ENCODE data around the gene UTF1.
A peak's percentile ranks its signal among the peaks of the same experiment; 100 is the strongest.
"Not testable (repeated sequence)": the region's sequence is repeated elsewhere in the genome, so short reads cannot be mapped to it uniquely, and the experiment has no call there.

UTF1 gene

DNA sequence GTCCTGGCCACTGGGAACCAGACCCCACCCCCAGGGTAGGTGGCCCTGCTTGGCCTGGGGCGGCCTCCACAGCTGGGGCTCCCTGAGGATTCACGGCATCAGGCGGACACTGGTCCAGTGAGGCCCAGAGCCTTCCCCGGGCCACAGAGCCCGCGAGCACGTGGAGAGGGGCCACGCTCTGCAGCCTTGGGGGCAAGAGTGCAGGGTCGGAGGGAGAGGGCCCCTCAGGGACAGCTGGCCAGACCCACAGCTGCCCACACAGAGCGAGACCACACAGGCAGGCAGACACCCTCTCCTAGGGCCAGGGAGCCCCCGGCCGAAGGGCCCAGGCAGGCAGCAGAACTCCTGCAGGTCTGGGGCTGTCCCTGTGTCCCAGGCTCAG is 18.3 kb downstream of the UTF1 start:
- no peak for DNase-seq

DNA sequence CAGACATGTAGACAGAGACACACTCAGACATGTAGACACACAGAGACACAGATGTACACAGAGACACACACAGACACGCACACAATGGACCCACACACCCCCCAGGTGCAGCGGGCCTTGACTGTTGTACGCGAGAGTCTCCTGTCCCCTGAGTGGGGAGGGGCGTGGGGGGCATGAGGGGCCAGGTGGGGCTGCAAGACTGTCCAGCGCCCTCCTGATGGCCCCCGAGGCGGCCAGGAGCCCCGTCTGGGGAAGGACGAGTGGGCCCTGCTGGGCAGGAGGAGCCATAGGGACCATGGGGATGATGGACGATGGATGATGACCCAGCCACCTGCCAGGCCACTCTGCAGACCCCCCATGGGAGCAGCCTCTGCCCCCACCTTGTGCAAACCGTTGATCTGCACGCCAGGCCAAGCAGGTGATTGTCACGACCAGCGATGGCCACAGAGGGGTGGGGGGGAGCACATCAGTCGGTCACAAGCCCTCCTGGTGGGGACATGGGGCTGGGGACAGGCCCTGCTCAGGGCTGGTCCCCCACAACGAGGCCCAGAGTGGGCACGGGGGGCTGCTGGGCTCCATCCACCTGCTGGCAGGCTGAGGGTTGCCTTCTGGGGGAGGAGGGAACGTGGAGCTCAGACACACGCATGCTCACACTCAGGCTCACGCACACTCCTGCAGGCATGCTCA is 19.2 kb downstream of the UTF1 start:
- DNase-seq, result no peak

DNA sequence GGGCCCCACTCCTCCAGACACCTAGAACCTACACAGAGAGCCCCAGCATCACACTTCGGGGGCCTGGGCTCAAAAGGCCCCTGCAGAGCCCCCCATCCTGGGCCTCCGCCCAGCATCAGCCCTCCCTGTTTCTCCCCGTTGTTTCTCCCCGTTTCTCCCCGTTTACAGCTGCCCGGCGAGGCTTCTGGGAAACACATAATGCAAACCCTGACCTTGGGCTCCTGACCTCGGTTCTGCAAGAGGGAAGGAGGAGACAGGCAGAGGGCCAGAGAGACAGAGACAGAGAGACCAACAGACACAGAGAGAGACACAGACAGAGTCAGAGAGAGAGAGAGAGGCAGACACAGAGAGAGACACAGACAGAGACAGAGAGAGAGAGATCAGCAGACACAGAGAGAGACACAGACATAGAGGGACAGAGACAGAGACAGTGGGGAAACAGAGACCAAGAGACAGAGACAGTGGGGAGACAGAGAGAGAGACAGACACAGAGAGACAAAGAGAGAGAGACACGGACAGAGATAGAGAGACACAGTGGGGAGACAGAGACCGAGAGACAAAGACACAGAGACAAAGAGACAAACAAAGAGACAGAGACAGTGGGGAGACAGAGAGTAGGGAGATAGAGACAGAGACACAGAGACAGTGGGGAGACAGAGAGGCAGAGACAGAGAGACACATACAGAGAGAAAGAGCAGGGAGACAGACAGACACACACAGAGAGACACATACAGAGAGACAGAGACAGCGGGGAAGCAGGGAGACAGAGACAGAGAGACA is 20.1 kb downstream of the UTF1 start:
- no peak for DNase-seq

DNA sequence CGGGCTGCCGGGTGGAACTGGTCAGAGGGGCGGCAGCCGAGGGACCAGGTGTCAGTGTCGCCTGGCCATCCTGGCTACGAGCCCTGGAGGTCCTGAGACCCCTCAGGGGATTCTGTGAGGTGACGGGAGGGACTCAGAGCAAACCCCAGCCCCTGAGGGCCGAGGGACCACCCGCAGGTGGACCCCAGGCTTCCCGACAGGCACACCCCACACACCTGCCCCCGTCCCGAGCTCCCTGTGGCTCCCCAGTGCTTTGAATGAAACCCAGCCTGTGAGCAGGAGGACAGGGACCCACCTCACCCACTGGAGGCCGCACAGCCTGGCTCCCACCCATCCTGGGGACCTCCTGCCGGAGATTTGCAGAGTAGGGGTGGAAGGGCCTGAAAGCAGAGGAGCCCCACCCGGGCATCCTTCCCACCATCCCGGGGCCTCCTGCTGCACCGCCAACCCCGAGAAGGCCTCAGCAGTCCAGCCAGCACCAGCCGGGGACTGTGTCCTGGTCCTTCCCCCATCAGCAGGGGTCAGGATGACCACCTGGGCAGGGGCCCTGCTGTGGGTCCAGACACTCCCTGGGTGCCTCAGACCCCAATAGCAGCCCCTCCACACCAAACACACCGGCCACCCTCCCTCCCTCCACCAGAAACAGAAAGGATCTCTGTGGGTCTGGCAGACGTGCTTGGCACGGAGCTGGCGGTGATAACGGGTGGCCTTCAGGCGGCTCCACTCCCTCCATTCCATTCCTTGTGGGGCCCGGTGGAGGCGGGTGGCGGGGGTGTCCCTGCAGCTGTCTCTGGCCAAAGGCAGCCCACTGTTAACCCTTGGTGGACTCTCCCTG is 21.6 kb downstream of the UTF1 start:
- DNase-seq, result no peak

GRCh38 chr10:133252223-133252552 is 22.2 kb downstream of the UTF1 start:
- no peak for DNase-seq

GRCh38 chr10:133253361-133253955 is 23.4 kb downstream of the UTF1 start:
- no peak for DNase-seq

DNA sequence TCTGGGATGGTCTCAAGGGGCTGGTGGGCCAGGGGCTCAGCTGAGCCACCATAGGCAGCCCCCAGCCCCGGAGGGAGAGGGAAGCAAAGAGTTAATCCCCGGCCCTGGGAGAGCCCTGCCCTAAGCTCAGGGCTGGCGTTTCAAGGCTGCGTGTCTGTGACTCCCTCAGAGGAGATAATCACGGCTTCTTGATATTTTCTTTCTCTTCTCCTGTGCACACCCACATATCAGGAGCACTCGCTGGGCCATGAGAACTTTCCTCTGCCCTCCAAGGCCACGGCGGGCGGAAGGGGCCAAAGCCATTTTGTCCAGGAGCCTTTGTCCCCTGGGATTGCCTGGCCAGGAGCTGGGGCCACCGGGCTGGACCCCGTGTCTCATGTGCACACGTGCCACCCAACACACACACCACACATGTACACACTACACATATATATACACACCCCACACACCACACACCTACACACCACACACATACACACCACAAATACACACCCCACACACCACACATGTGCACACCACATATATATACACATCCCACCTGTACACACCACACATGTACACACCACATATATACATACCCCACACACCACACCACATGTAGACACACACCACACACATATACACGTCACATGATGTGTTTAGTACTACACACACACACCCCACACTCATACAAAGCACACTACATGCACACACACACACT is 24.6 kb downstream of the UTF1 start:
- no peak for DNase-seq

DNA sequence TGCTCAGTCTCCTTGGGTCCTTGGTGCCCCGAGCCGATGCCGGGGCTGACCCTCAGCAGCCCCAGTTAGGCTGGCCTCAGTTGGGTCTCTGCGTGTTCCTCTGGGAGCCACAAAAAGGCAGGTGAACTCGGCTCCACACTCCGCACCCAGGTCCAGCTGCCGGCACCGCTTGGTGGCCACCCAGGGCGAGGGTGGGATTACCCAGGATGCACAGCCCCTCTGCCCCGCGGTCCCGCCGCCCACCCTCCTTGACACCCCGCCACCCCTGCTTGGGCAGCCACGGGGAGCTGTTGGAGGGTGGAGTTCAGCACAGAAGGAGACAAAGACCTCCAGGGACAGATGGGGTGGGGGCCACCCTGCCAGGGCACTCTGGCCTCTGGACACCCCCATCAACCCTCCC is 25.3 kb downstream of the UTF1 start:
- no peak for DNase-seq

- DNase-seq, result peak; percentile 18
Observed at GRCh38 chr10:133257489-133258065, 27.6 kb downstream of the UTF1 start.

- DNase-seq, result peak; percentile 54
Observed at GRCh38 chr10:133258066-133258817, 28.2 kb downstream of the UTF1 start.

GRCh38 chr10:133258818-133259601 is 29.0 kb downstream of the UTF1 start:
- peak; percentile 96 for DNase-seq

- DNase-seq, result no peak
Observed at GRCh38 chr10:133259602-133259989, 29.6 kb downstream of the UTF1 start.

DNA sequence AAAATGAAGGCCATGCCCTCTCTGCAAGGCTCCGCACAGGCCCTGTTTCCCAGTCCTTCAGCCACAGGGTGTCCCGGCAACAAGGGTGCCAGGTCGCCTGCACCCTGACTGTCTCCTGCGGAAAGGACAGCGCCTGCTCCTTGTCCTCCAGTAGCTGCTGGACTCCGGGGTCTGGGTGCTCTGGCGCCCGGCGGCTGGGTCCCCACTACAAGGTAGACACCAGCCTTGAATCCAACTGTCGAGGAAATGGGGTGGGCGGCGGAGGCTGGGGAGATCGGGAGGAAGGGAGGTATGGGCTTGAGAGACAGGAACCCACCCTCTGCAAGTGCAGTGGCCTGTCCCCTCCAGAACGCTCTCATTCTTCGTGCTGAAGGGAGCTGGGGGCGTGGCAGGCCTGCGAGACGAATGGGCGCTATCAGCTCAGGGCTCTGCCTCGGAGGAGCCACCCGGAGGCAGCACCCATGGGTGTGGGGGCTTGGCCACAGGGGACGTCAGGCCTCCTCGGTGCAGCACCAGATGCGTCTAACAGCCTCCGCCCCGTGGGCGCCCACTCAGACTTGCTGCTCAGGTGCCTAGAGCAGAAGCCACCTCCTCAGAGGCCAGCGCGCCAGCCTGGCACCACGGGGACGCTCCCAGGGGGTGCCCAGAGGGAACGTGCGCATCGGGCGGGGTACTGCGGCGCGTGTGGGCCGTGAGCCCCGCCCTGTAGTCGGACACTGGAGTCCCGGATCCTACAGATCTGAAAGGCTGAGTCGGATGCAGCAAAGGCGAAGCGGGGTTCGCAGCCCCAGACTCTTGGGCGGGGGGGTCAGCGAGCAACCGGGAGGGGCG is 31.1 kb downstream of the UTF1 start:
- peak; percentile 59 for DNase-seq

GRCh38 chr10:133261726-133262325 is 31.8 kb downstream of the UTF1 start:
- peak; percentile 88 for DNase-seq

DNA sequence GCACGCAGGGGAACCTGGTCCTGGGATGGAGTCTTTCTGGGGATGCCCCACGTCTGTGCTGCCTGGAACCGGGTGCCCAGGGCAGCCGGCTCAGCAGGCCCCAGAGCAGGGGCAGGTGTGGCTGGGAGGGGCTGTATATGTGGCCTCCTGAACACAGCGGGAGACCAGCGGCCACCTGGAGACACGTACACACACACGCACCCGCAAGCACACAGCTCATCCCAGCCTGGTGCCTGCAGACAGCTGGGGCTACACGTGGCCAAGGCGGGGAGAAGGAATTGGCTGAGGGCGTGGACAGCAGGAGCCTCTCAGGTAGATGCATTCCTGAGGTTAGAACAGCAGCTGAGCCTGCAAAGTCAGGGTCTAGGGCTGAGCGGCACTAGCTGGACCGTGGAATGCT is 32.7 kb downstream of the UTF1 start:
- no peak for DNase-seq

DNA sequence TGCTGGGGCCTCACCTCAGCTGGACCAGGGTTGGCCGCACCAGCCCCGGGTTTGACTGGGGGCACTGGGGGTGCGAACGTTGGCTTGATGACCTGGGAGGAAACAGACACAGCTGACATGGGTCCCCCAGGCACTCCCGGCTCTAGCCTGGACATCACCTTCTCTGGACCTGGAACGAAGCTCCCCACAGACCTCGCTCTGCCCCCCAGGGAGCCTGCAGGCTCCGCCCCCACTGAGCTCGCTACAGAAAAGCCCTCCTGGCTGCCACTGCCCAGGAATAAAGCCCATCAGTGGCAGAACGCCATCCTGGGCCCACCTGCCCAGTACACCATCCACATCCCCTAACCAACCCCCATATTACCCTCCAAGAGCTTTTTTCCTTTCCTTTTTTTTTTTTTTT is 33.7 kb downstream of the UTF1 start:
- no peak for DNase-seq

DNA sequence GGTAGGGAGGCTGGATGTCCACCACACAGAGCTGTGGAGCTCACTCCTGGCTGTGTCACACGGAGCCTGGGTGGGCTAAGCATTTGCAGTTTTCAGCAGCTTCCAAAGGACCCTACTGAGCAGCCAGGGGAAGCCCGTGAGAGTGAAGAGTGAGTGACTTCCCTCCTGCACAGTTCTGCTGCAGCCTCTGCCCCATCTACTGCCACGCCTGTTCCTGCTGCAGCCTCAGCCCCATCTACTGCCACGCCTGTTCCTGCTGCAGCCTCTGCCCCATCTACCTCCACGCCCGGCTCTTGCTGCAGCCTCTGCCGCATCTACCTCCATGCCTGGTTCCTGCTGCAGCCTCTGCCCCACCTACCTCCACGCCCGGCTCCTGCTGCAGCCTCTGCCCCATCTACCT is 34.4 kb downstream of the UTF1 start:
- peak; percentile 37 for DNase-seq

DNA sequence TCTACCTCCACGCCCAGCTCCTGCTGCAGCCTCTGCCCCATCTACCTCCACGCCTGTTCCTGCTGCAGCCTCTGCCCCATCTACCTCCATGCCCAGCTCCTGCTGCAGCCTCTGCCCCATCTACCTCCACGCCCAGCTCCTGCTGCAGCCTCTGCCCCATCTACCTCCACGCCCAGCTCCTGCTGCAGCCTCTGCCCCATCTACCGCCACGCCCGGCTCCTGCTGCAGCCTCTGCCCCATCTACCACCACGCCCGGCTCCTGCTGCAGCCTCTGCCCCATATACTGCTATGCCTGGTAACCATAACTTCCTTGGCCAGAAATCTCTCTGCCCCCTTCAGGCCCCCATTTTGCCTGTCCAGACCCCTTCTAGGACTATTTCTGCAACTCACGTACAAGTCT is 35.0 kb downstream of the UTF1 start:
- DNase-seq, result not testable (repeated sequence)

DNA sequence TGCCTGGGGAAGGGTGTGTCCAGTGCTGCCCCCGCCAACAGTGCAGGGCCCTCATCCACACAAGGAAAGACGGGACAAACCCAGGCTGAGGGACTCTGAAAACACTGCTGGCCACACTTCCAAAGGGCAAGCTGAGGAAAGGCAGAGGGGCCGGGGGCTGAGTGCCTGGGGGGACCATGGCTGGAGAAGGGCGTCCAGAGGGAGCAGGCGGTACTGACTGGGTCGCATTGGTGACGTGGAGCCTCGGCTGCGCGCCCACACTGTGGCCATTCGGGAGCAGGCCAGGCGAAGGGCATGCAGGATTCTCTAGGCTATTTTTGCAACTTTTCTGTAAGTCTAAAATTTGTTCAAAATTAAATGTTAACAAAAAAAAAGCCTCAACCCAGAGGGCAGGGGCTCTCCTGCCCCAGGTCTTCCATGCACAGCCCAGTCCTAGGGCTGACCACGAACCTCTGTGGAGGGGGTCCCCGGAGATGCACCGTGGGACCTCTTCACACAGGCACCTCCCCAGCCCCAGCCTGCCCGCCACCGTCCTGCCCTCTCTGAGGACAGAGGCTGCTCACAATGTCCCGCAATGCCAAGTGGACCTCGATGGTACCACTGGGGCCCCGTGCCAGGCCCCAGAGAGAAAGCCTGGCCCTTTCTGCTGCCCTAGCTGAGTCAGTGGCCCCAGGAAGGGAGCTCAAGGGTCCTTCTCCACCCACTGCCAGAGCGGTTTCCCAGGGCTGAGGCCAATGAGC is 36.2 kb downstream of the UTF1 start:
- DNase-seq, result no peak

All from activated CD4-positive, alpha-beta T cell treated with anti-CD3 and anti-CD28 coated beads, Interleukin-2, amount 50 U/mL, for 16 hours (primary cell).